H1 (cell line): ENCODE data around the gene SESN1. TPM values are rescaled to one million over a fixed set of nuclear protein-coding genes. Genes with fewer than 3 reads are reported as not detected.

Source experiments
- CHD7 ChIP-seq: fragments of 300-600 bp; sonication (generic); IDR thresholded peaks from 2 replicates; pipeline ENCODE4 v1.7.1; 2012; ENCODE audit warnings: low read length, moderate library complexity, mild to moderate bottlenecking, inconsistent platforms; ENCODE audit not compliant: insufficient replicate concordance
- CTBP2 ChIP-seq: IDR thresholded peaks from 2 replicates; pipeline ENCODE4 v1.7.0; 2011; ENCODE audit warnings: borderline replicate concordance, mild to moderate bottlenecking, moderate library complexity, mixed read lengths, low read length; ENCODE audit not compliant: insufficient read depth, insufficient read length
- EGR1 ChIP-seq: IDR thresholded peaks from 2 replicates; pipeline ENCODE4 v1.6.1; 2011; ENCODE audit warnings: low read depth, low read length, borderline replicate concordance
- HDAC2 ChIP-seq, 2 experiments: fragments of 300-600 bp in 1 of 2; sonication (generic) in 1 of 2; IDR thresholded peaks; 2 replicates each; pipeline ENCODE4 v1.6.1; 2011 to 2012; ENCODE audit warnings: low read depth in 2 of 2, low read length in 2 of 2, mild to moderate bottlenecking in 2 of 2, moderate library complexity in 2 of 2, borderline replicate concordance in 1 of 2, inconsistent platforms in 1 of 2
- KDM5A ChIP-seq: fragments of 200-600 bp; IDR thresholded peaks from 2 replicates; pipeline ENCODE4 v1.7.1; 2012; ENCODE audit warnings: mild to moderate bottlenecking, low read length, inconsistent platforms, mixed read lengths
- PHF8 ChIP-seq: fragments of 200-600 bp; sonication (generic); conservative IDR thresholded peaks from 2 replicates; pipeline ENCODE4 v1.7.1; 2012; ENCODE audit warnings: low read depth, mild to moderate bottlenecking, inconsistent platforms, low read length, moderate library complexity
- POLR2A ChIP-seq, 2 experiments: IDR thresholded peaks; 1 replicate in 1 of 2; 2 replicates in 1 of 2; pipeline ENCODE4 v1.6.1; 2011; ENCODE audit warnings: low read depth in 2 of 2, low read length in 2 of 2, mild to moderate bottlenecking in 2 of 2; ENCODE audit errors: control extremely low read depth in 1 of 2
- SIRT6 ChIP-seq: IDR thresholded peaks from one replicate; pipeline ENCODE4 v1.7.1; 2012; ENCODE audit warnings: low read length, inconsistent platforms
- ZNF274 ChIP-seq: IDR thresholded peaks from 2 replicates; pipeline ENCODE4 v1.7.0; 2012; ENCODE audit warnings: low read length, borderline replicate concordance; ENCODE audit errors: extremely low read depth
- polyA plus RNA-seq, 7 experiments: library from polyadenylated mRNA; depleted of rRNA in 3 of 7; stranded (reverse) in 5 of 7; unstranded in 2 of 7; fragments of >200 nt in 5 of 7; fragments of 200-250 nt in 2 of 7; gene quantifications; 1 replicate in 5 of 7; 2 replicates in 1 of 7; 4 replicates in 1 of 7; pipeline versions ENCODE4 v1.2.1 to v1.2.3, GENCODE V29; 2011 to 2013; ENCODE audit warnings: missing spikeins in 2 of 7, mixed read lengths in 2 of 7
- total RNA-seq: library from RNA; stranded (reverse); fragmentation: NEBNext Ultra II Directional; extraction: Animal tissue kit (Norgen Biotek cat#: 25700); gene quantifications from 2 replicates; pipeline ENCODE4 v1.2.1, GENCODE V29; 2021
- TF ChIP-seq, protein P1 (sequence below): IDR thresholded peaks from 2 replicates; pipeline ENCODE4 v1.6.1; 2011; ENCODE audit warnings: low read length, improper control_type of control experiment

SESN1 gene
- total and polyA plus RNA-seq, 2 of the 8 experiments (the other 6 are each of a cell fraction or from before 2014, with no cell fraction given): 12.8 to 15.6 TPM

- TF ChIP-seq CHD7 (no peak), ZNF274 (no peak), CTBP2 (no peak), KDM5A (no peak), POLR2A (IDR thresholded peaks at IDR 0.05; ENCODE audit: control extremely low read depth in 1 of 2, low read depth in 2 of 2, low read length in 2 of 2) (peak in 1 of 2 experiments; percentile 66), SIRT6 (no peak), EGR1 (no peak), HDAC2 (IDR thresholded peaks at IDR 0.05; ENCODE audit: borderline replicate concordance in 1 of 2, low read depth in 2 of 2, low read length in 2 of 2) (no peak; a peak in 1 of 4 replicates), PHF8 (peak; percentile 93)
- TF ChIP-seq, protein P1, sequence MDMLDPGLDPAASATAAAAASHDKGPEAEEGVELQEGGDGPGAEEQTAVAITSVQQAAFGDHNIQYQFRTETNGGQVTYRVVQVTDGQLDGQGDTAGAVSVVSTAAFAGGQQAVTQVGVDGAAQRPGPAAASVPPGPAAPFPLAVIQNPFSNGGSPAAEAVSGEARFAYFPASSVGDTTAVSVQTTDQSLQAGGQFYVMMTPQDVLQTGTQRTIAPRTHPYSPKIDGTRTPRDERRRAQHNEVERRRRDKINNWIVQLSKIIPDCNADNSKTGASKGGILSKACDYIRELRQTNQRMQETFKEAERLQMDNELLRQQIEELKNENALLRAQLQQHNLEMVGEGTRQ: no peak
Observed at GRCh38 chr6:109094416-109095035, at the start of gene SESN1 (continued).
